Adrenal gland (tissue), 12 donors: ENCODE measurements around the gene GSAP. TPM values are rescaled to one million over a fixed set of nuclear protein-coding genes. Genes with fewer than 3 reads are reported as not detected.
"Not testable (repeated sequence)": the region's sequence is repeated elsewhere in the genome, so short reads cannot be mapped to it uniquely, and the experiment has no call there.

Experiments used
- DNase-seq, 7 donors: peaks; one replicate each; pipeline ENCODE4 v3.0.0-alpha.2; 2019 to 2020
- H3K27ac ChIP-seq, 5 donors: fragments of 200-600 bp; sonication (generic) in 4 of 5; 1 replicate in 3 of 5; 2 replicates in 2 of 5; pipeline versions ENCODE4 v1.5.1 to v1.8.0; 2016 to 2020; ENCODE audit warnings: mild to moderate bottlenecking in 1 of 5
- H3K27me3 ChIP-seq: fragments of 200-600 bp; 2 replicates; pipeline ENCODE4 v1.8.0; 2021
- H3K36me3 ChIP-seq, 2 donors: fragments of 200-600 bp; replicated peaks in 1 of 2; 1 replicate in 1 of 2; 2 replicates in 1 of 2; pipeline versions ENCODE4 v1.5.1 to v1.8.0; 2018 to 2022
- H3K4me1 ChIP-seq, 2 donors: fragments of 200-600 bp; replicated peaks in 1 of 2; 1 replicate in 1 of 2; 2 replicates in 1 of 2; pipeline versions ENCODE4 v1.5.1 to v1.8.0; 2018 to 2021
- H3K4me3 ChIP-seq, 4 donors: fragments of 200-600 bp; sonication (generic) in 3 of 4; one replicate each; pipeline ENCODE4 v1.5.1; 2016 to 2018
- H3K9me3 ChIP-seq, 3 donors: fragments of 200-600 bp; sonication (generic) in 1 of 3; replicated peaks in 1 of 3; 1 replicate in 2 of 3; 2 replicates in 1 of 3; pipeline versions ENCODE4 v1.5.1 to v1.8.0; 2016 to 2021
- POLR2A ChIP-seq, 2 donors: fragments of 450-650 bp; IDR thresholded peaks; one replicate each; pipeline ENCODE4 v1.6.1; 2017; ENCODE audit warnings: antibody characterized with exemption in 2 of 2, mild to moderate bottlenecking in 2 of 2, moderate library complexity in 1 of 2
- WGBS, 4 donors: extraction: QIAGEN DNeasy Blood & Tissue Kit in 2 of 4; methylation state at CpG; one replicate each; pipeline versions ENCODE4 v1.1.5 to v1.1.7; 2013 to 2017; 5-methylcytosine and 5-hydroxymethylcytosine counted together
- intact Hi-C, 2 donors: fragments of 100-400 bp; cut with DNase I; formaldehyde crosslinking; loops; one replicate each; pipeline versions ENCODE4 v1.14.1 to v1.15.0; 2022 to 2023
- polyA plus RNA-seq, 3 donors: library from polyadenylated mRNA; stranded (reverse); fragments of 200-250 nt in 2 of 3; fragments of 350-450 nt in 1 of 3; fragmentation: Illumina TruSeq in 1 of 3; extraction: RNeasy Lipid Tissue Mini Kit (QIAGEN cat#74804) in 1 of 3; gene quantifications; one replicate each; pipeline ENCODE4 v1.2.3, GENCODE V29; 2013 to 2014
- total RNA-seq, 9 donors: library from RNA; depleted of rRNA in 4 of 9; stranded (reverse); fragments of >200 nt in 4 of 9; fragments of 120-200 nt in 1 of 9; fragmentation: NEBNext Ultra II Directional in 1 of 9; extraction: Animal tissue kit (Norgen Biotek cat#: 25700) in 1 of 9; gene quantifications; one replicate each; pipeline versions ENCODE4 v1.1.0 to v1.2.4, GENCODE V29; 2013 to 2023
- TF ChIP-seq, protein P1 (sequence below), 6 experiments: fragments of 450-650 bp in 4 of 6; fragments of 200-600 bp in 2 of 6; sonication (generic) in 1 of 6; IDR thresholded peaks; 1 replicate in 5 of 6; 2 replicates in 1 of 6; pipeline versions ENCODE4 v1.5.1 to v1.8.0; 2016 to 2021; ENCODE audit warnings: antibody characterized with exemption in 6 of 6, mild to moderate bottlenecking in 2 of 6, moderate library complexity in 1 of 6
- donor health status: healthy with polysubstance abuse.
- donor health status: Bipolar disorder and iron deficiency.
- donor health status: DM: yes; HTN: yes; CAD: no.
- donor health status: DM: no; HTN: no; CAD: no.
- donor health status: DM: no; HTN: no; CAD: no.
- donor health status: DM: yes; HTN: yes; CAD: no.

The GSAP gene
- total and polyA plus RNA-seq, 12 donors: 10.3 to 56.1 (median 18.5) TPM

- no peaks in the 10 kb centered on the region for H3K9me3 ChIP-seq
- WGBS, 4 donors: 84 to 93% (median 91%) methylated on average over 4 of the region's 4 CpGs
- intact Hi-C loops: no loop called here
- no peak overlapping the region for H3K4me3 ChIP-seq
- no peak overlapping the region for H3K27ac ChIP-seq
- TF ChIP-seq, protein P1, sequence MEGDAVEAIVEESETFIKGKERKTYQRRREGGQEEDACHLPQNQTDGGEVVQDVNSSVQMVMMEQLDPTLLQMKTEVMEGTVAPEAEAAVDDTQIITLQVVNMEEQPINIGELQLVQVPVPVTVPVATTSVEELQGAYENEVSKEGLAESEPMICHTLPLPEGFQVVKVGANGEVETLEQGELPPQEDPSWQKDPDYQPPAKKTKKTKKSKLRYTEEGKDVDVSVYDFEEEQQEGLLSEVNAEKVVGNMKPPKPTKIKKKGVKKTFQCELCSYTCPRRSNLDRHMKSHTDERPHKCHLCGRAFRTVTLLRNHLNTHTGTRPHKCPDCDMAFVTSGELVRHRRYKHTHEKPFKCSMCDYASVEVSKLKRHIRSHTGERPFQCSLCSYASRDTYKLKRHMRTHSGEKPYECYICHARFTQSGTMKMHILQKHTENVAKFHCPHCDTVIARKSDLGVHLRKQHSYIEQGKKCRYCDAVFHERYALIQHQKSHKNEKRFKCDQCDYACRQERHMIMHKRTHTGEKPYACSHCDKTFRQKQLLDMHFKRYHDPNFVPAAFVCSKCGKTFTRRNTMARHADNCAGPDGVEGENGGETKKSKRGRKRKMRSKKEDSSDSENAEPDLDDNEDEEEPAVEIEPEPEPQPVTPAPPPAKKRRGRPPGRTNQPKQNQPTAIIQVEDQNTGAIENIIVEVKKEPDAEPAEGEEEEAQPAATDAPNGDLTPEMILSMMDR (IDR thresholded peaks at IDR 0.05): no peak
- no peak for TF ChIP-seq POLR2A (IDR thresholded peaks at IDR 0.05)
- H3K36me3 ChIP-seq: no peaks in the 10 kb centered on the region
- DNase-seq: no peak
- no peaks in the 10 kb centered on the region for H3K27me3 ChIP-seq
- peaks cover 0 to 12% of the 10 kb centered on the region in 2 donors for H3K4me1 ChIP-seq
Observed at GRCh38 chr7:77284005-77284404, 132.1 kb downstream of the GSAP start.

GRCh38 chr7:77282897-77283296, 133.3 kb downstream of the GSAP start:
- no peaks in the 10 kb centered on the region for H3K36me3 ChIP-seq
- no peak overlapping the region for H3K4me3 ChIP-seq
- intact Hi-C loops: no loop called here
- no peaks in the 10 kb centered on the region for H3K27me3 ChIP-seq
- 45 to 78% (median 50%) methylated on average over 1 of the region's 1 CpG for WGBS, 4 donors
- no peak overlapping the region for H3K27ac ChIP-seq
- no peak for DNase-seq
- peaks cover 0 to 12% of the 10 kb centered on the region in 2 donors for H3K4me1 ChIP-seq
- no peaks in the 10 kb centered on the region for H3K9me3 ChIP-seq
- TF ChIP-seq POLR2A (IDR thresholded peaks at IDR 0.05): no peak
- TF ChIP-seq, protein P1 (IDR thresholded peaks at IDR 0.05): no peak

DNA sequence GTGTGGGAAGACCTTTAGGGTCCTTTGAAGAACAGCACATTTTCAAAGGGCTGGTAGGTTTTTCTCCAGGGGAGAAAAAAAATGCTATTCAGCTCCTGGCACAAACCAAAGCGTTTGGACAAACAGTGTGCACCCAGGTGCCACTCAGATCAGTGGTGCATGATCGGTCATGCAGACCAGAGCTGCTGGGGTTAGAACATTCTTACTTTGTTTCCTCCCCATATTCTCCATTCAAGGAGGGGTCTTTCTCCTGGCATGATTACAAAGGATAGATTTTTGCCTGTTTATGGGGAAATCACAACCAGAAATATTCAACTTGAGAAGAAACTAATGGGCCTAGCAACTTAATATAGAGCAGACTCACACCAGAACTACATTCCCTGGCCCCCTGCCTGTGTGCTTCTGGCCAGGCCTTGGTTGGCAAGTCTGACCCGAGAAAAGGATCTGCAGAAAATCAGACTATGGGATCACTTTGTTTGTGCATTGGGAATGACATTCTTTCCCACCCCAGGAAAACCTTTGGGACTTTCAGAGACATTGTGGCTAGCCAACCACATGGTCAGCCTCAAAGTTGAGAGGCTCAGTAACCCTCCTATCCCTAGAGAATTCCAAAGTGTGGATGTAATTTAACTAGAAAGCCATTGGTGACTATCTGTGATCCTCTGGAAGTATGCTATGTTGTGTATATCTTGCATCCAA, 134.2 kb downstream of the GSAP start:
- DNase-seq: no peak
- Histone ChIP-seq H3K27ac (no peak overlapping the region), H3K4me1 (peaks cover 0 to 12% of the 10 kb centered on the region in 2 donors), H3K27me3 (no peaks in the 10 kb centered on the region), H3K4me3 (no peak overlapping the region), H3K36me3 (no peaks in the 10 kb centered on the region), H3K9me3 (no peaks in the 10 kb centered on the region)
- intact Hi-C loops: no loop called here
- 80 to 94% (median 89%) methylated on average over 3 of the region's 3 CpGs for WGBS, 4 donors
- TF ChIP-seq POLR2A (IDR thresholded peaks at IDR 0.05): no peak
- TF ChIP-seq, protein P1 (IDR thresholded peaks at IDR 0.05): no peak

- WGBS, 4 donors: 66 to 79% (median 73%) methylated on average over 4 of the region's 4 CpGs
- H3K27ac ChIP-seq: no peak overlapping the region
Observed at GRCh38 chr7:77276120-77276519, 140.0 kb downstream of the GSAP start.

DNA sequence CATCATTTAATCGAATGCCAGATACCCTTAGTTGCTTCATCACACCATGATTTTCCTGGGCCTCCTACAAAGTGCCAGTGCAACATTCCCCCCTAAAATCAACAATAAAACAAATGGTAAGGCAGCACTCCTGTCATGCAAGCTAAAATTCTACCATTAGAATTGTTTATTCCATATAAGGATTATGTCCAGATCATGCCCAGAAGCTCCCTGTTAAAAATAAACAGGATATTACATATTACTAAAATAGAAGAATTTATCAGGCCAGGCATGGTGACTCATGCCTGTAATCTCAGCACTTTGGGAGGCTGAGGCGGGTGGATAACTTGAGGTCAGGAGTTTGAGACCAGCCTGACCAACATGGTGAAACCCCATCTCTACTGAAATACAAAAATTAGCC, 140.5 kb downstream of the GSAP start:
- 78 to 91% (median 84%) methylated on average over 2 of the region's 2 CpGs for WGBS, 4 donors
- H3K27me3 ChIP-seq, H3K4me1 ChIP-seq, H3K27ac ChIP-seq, DNase-seq, intact Hi-C loops, H3K9me3 ChIP-seq, H3K36me3 ChIP-seq, H3K4me3 ChIP-seq: not testable (repeated sequence)

More at GRCh38 chr7:77276120-77276519, 140.0 kb downstream of the GSAP start:
- H3K4me1 ChIP-seq: no peaks in the 10 kb centered on the region
- TF ChIP-seq, protein P1 (IDR thresholded peaks at IDR 0.05): no peak
- no peak for TF ChIP-seq POLR2A (IDR thresholded peaks at IDR 0.05)
- no peak overlapping the region for H3K4me3 ChIP-seq
- H3K27me3 ChIP-seq: no peaks in the 10 kb centered on the region
- no peaks in the 10 kb centered on the region for H3K9me3 ChIP-seq
- no peaks in the 10 kb centered on the region for H3K36me3 ChIP-seq
- intact Hi-C loops: no loop called here
- DNase-seq: no peak
